Measurements from ENCODE around the gene ZNF865. TPM values are rescaled to one million over a fixed set of nuclear protein-coding genes. Genes with fewer than 3 reads are reported as not detected.

ZNF865 gene
- total RNA-seq, 2 donors from 2014 or later = 16.2 to 20.2 TPM

- no peak for ATAC-seq
- intact Hi-C loops (cut with DNase I) = no loop called here
- no peak for DNase-seq
Measured at GRCh38 chr19:55618426-55618825, 13.0 kb downstream of the ZNF865 start.

GRCh38 chr19:55619286-55619685 is 13.8 kb downstream of the ZNF865 start:
- ATAC-seq (no peak), DNase-seq (no peak)
- intact Hi-C loops (cut with DNase I) = no loop called here

DNA sequence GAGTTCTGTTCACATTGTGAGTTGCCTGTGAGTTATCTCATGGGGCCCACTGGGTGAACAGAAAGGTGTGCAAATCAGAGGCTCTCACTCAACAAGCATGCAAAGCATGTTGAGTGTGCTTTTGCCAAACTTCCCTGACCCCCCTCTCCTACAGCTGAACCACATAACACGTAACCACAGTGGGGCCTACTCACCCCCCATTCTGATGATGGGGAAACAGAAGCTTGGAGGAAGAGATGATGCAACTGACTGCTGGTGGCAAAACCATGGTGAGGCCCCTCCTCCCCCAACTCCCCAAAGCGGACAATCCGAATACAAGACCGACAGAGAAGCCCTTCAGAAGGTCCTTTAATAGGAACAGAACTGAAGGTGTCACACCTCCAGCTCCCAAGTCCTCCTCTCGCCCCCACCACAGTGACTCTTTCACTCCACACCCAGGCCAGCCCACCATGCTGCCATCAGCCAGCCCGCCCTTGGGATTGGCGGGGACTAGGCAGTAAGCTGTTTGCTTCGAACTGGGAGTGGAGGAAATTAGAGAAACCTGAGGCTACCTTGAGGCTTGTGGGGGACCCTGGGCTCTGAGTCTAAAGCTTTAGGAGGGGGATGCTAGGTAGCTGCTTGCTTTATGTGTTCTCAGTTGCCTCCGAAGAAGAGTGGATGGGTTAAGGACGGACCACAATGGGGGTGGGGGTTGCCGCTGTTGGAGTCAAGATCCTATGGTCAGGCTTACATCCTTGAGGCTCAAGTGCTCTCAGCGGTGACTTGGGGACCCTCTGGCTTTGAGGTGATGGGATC is 15.2 kb downstream of the ZNF865 start:
- DNase-seq (no peak), ATAC-seq (no peak)
- intact Hi-C loops (cut with DNase I) = no loop called here

DNA sequence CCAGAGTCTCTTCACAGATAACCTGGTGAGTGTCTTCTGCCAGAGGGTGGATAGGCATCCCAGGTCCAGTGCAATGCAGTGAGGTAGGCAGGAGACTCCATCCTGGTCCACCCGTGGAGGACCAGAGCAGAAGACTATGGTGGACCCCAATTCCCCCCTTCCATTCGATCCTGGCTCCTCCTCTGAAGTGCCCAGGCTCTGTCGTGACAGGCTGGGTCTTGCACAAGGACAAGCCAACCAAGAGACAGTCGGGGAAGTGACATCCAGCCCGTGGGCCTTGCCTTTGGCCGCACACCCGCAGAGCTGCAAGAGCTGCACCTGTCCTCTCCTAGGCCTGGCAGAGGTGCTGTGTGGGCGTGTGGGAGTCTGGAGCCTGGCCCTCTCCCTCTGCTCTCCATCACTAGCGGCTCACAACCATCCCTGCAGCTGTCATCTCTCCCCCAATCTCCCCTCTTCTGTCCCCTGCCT is 15.8 kb downstream of the ZNF865 start:
- intact Hi-C loops (cut with DNase I) = no loop called here
- ATAC-seq (no peak), DNase-seq (no peak)

- intact Hi-C loops (cut with DNase I) = no loop called here
- ATAC-seq (no peak), DNase-seq (no peak)
Measured at GRCh38 chr19:55621673-55622231, 16.3 kb downstream of the ZNF865 start.

GRCh38 chr19:55622242-55622969 is 17.0 kb downstream of the ZNF865 start:
- no peak for DNase-seq
- no peak for ATAC-seq
- intact Hi-C loops (cut with DNase I) = no loop called here

DNA sequence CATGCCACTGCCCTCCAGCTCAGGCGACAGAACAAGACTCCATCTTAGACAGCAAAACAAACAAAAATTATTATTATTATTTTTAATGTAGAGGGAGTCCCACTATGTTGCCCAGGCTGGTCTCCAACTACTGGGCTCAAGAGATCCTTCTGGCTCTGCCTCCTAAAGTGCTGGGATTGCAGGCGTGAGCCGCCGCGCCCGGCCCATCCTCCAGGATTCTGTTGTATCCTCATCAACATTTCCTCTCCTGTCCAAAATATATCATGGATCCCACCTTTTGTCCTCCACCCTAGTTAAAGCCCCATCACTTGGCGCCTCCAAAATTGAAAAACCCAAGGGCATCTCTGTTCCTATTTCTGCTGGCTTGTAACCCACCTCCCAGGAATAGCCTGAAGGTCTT is 17.7 kb downstream of the ZNF865 start:
- no peak for ATAC-seq
- no peak for DNase-seq
- intact Hi-C loops (cut with DNase I) = no loop called here

DNA sequence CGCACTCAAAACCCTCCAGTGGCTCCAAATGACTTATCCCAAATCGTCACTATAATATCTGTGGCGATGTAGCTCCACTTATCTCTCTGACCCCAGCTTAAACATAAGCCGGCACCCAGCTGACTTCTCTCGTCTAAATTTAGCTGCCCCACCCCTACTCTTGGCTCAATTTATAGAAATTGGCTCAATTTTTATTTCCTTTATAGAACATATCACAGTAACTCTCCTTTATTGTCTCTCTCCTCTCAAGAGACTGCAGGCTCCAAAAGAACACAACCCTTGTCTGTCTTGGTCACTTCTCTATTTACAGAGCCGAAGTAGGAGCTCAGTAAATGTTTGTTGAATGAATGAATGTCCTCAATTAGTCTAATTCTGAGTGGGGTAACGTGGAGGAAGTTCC is 18.1 kb downstream of the ZNF865 start:
- no peak for ATAC-seq
- intact Hi-C loops (cut with DNase I) = no loop called here
- DNase-seq = no peak

DNA sequence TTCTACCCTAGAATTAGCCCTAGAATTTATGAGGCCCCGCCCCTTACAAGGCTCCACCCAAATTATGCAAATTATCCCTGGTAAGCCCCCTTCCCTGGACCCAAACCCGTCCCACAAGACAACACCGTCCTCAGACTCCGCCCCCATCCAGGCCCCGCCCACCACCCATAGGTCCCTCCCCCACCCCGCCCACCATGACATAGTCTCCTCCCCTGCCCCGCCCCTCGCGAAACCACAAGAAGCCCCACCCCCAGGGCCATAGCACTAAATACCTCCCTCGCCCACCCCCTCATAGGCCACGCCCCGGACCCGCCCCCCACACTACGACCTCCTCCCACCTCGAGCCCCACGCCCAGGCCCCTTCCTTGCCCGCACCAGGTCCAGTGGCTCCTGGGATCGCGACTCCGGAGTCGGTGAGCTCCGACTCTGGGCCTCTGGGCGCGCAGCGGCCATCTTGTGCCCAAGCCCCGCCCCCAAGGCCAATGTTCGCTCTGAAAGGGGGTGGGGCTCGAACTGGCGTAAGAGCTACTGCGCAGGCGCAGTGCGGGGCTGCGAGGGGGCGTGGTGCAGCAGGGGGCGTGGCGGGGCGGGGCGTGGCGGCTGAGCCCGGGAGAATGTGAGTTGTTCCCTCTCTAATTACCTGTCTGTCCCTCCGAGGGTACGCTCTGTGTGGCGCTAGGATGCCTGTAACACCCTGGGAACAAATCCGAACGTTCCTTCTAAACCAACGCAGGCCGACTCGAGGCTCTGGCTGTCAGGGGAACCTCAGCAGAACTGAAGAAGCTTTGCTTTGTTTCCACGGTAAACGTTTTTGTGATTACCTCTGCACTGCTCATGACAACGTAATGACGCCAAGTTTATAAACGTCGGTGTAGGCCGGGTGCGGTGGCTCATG is 18.9 kb downstream of the ZNF865 start, which contains the start of gene ZNF784:
Gene ZNF784, minus strand, starts transcription at position 458 of the 895 bp plus-strand sequence. Its CDS starts 5 bp downstream, at position 453.
- intact Hi-C loops (cut with DNase I) = no loop called here
- DNase-seq = peak; percentile 94

DNA sequence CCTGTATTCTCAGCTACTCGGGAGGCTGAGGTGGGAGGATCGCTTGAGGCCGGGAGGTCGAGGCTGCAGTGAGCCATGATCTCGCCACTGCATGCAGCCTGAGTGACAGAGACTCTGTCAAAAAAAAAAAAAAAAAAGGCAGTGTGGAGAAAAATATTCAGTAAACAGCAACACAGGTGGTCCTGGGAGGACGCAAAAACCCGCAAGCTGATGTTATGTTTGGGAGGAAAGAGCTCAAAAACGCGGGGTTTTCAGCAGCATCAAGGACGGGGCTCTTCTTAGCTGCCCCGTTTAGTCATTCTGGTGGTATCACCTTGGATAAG is 19.5 kb downstream of the ZNF865 start:
- ATAC-seq (no peak), DNase-seq (no peak)
- intact Hi-C loops (cut with DNase I) = no loop called here

More for the DNA sequence above, 18.9 kb downstream of the ZNF865 start, which contains the start of gene ZNF784:
- peak; percentile 93 to 94 for ATAC-seq

GRCh38 chr19:55626350-55626749 is 20.9 kb downstream of the ZNF865 start:
- intact Hi-C loops (cut with DNase I) = no loop called here
- DNase-seq (no peak), ATAC-seq (no peak)

DNA sequence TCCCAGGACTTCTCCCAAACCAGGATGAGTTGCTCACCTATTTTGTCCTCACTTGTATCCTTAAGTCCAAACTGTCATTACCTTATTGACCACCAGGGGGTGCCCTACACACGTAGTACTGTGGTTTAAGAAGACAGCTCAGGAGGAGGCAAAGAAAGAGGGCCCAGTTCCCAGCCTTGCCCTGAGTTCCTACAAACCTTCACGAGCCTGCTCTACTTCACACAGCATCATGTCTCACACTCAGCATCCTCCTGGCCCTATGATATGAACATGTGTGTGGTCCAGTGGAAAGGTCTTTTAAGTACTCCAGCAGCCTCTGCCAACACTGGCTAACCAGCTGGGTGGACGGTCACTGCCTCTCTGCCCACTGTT is 27.0 kb downstream of the ZNF865 start:
- ATAC-seq = peak; percentile 62 to 66
- DNase-seq = peak; percentile 83
- intact Hi-C loops (cut with DNase I) = loop anchor here in 1 of 2 donors (10.0 kb wide), 1 partner anchor 118 kb away; no protein-coding TSS in a partner anchor

DNA sequence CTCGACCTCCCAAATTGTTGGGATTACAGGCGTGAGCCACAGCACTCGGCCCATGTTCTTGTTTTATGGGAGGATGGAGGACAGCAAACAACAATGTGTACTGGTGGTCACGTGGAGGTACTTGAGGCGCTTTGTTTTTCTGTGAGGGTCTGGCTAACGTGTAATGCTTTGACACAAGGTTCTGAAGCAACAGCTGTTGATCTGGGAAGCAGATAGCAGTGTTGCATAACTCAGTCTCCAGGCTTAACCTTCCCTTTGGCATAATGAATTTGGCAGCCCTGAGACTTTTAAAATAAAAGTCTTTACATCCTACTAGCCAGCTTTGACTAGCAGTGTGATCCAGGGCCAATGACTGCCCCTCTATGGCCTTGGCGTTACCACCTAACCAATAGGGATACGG is 28.4 kb downstream of the ZNF865 start:
- ATAC-seq (no peak), DNase-seq (no peak)
- intact Hi-C loops (cut with DNase I) = loop anchor here in 1 of 2 donors (10.0 kb wide), 1 partner anchor 119 kb away; no protein-coding TSS in a partner anchor

- DNase-seq (no peak), ATAC-seq (peak in 1 of 2 donors; percentile 3)
- intact Hi-C loops (cut with DNase I) = loop anchor here in 1 of 2 donors (10.0 kb wide), 1 partner anchor 121 kb away; no protein-coding TSS in a partner anchor
Measured at GRCh38 chr19:55635334-55635717, 29.9 kb downstream of the ZNF865 start.

GRCh38 chr19:55635856-55636440 is 30.5 kb downstream of the ZNF865 start:
- intact Hi-C loops (cut with DNase I) = loop anchor here in 1 of 2 donors (10.0 kb wide), 1 partner anchor 121 kb away; no protein-coding TSS in a partner anchor
- no peak for ATAC-seq
- DNase-seq = no peak

DNA sequence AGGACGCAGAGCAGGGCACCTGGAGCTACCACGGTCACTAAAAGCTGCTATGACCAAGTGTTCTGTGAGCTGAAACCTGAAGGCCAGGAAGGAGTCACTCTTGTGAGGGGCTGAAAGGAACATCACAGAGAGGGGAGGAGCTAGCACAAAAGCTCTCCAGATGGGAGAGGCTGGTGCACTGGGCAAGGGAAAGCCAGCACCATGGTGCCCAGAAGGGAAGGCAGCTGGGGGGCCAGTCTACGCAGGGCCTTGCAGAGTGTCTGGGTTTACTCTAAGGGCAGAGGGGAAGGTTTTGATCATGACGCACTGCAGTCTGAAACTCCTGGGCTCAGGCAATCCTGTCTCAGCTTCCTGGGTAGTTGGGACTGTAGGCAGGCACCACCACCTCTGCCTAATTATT is 31.3 kb downstream of the ZNF865 start:
- DNase-seq (no peak), ATAC-seq (no peak)
- intact Hi-C loops (cut with DNase I) = loop anchor here in 1 of 2 donors (10.0 kb wide), 1 partner anchor 122 kb away; no protein-coding TSS in a partner anchor

DNA sequence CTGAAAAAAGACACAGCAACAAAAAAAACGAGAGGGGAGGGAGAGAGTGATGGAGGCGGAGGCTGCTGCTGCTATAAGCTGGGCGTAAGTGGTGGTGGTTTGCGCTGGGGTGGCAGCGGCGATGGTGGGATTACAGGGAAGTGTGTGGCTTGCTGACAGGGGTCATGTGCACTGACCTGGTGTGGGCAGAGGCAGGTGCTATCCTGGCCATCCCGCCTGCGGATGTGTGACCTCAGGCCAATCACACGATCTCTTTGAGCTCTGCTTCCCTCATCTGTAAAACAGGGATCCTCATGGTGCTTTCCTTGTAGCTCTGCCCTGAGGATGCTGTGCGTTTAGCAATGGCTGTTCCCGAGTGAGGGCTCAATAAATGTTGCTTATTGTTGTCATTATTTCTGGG is 32.1 kb downstream of the ZNF865 start:
- DNase-seq (no peak), ATAC-seq (no peak)
- intact Hi-C loops (cut with DNase I) = loop anchor here in 1 of 2 donors (10.0 kb wide), 1 partner anchor 123 kb away; no protein-coding TSS in a partner anchor

DNA sequence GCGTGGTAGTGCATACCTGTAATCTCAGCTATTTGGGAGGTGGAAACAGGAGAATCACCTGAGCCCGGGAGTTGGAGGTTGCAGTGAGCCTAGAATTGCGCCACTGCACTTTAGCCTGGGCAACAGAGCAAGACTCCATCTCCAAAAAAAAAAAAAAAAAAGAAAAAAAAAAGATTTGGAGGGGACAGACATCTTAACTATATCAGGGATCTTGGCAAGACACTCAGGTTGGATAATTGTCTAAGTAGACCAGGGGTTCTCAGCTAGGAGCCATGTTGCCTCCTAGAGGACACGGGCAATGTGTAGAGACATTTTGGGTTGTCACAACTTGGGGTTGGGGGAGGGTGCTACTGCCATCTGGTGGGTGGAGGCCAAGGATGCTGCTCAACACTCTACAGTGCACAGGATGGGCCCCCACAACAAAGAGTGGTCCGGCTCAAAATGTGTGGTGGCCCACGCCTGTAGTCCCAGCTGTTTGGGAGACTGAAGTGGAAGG is 33.5 kb downstream of the ZNF865 start:
- intact Hi-C loops (cut with DNase I) = loop anchor here in 1 of 2 donors (10.0 kb wide), 1 partner anchor 124 kb away; no protein-coding TSS in a partner anchor
- DNase-seq (no peak), ATAC-seq (no peak)
